ENCODE measurements around the gene SNX11.

The SNX11 gene

DNA sequence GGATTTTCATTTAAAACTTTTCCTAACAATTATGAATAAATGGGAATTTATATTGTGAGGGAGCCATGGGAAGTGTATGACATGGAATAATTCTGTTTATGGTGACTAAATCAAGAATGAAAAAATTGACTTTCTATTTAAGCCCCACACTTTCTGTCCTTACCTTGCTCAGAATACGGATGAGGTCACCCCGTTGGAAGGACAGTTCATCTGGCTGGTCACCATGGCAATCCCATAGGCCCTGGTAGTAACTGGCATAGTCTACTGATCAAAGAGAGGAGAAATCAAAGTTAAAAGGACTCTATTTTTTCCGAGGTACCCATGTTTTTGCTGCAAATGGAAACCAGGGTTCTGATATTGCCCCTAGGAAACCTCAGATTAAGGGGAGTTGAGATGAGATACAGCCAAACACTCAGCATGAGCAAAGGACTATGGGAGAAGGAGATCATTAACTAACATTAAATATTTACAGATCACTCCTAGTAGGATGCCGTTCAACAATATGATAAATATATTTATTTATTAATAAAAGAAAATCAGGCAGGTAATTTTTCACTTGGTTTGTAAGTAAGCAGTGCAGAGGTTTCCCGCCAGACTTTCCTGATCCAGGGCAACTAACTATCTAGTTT, 54.9 kb downstream of the SNX11 start:
- no peak for DNase-seq (ENCODE audit: low spot score)

DNA sequence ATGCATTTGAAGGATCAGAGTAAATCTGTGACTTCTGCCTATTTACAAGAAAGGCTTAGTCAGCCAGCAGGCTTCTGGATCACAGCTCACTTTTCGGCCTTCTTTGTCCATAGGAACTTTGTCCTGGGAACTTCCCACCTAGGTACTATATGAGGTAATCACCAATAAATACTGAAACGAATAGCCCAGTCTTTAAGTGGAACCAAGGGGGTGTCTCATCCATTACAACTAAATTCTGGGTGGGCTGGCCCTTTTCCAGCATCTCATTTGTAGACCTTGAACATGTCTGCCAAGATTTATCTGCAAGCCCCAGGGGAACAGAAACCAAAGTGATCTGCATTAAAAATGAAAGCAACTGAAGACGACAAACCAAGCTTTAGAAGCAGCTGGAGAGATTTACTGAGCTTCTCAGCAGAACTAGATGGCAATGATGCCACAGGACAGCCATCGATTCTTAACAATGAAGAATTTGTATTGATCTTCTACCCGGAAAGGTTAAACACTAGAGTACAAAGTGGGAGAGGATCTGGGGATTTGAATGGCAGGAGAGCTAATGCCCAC, 55.5 kb downstream of the SNX11 start:
- no peak for DNase-seq (ENCODE audit: low spot score)

DNA sequence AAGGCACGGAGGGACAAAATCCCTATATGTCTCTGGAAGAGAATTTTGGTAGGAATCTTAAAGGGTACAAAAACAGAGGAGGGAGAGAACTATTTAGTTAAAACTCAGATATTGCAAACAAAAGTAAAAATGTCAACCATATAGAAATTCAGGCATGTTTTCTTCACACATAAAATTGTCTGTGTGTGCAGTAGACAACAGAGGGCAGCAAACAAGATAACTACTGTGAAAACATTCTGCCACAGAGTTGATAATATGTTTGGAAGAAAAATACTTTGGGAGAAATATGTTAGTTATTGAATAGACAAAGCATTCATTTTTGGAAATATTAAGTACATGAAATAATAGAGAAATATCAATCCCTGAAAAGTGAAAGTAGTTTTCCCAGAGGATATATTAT, 56.2 kb downstream of the SNX11 start:
- no peak for DNase-seq (ENCODE audit: low spot score)

DNA sequence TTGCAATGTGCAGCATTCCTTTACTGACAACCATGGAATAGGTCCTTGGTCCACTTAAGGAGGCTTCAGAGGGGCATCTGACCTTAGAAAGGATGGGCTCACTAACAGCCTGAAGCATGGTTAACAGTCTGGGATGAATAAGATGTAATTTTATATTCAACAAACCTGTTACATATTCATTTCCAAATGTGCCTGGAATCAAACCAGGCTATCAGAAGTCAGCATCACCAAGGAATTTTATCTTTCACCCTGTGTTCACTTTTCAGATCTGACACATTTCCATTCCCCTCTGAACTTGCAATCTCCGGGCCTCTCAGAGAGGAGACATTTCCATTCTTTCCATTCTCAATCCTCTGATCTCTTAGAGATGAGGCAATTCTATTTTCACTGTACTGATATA, 62.4 kb downstream of the SNX11 start:
- no peak for DNase-seq (ENCODE audit: low spot score)
